Measurements from ENCODE around the gene CDC42SE2. TPM values are rescaled to one million over a fixed set of nuclear protein-coding genes. Genes with fewer than 3 reads are reported as not detected.
"Not testable (repeated sequence)": the region's sequence is repeated elsewhere in the genome, so short reads cannot be mapped to it uniquely, and the experiment has no call there.

The CDC42SE2 gene
- total RNA-seq, 1 donor from 2014 or later: 27.8 TPM

DNA sequence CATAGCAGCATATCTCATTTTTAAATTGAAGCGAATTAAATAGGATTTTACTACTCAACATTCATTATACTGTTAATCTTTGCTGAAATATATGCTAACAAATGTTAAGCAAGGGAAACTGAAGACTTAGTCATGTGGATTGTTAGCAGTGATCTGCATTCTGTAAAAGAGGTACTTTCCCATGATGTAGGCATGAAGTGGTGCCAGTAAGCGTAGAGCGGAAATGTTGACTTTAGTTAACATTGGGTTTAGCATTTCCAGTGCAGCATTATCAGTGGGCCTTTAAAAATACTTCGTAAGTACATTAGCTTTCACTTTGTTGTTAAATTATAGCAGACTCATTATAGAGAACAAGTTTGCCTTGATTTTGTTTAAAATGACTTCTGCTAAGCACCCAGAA, 130.3 kb downstream of the CDC42SE2 start:
- Mint-ChIP-seq H3K27me3 (no peaks in the 10 kb centered on the region), H3K36me3 (peaks cover 48% of the 10 kb centered on the region), H3K9me3 (no peaks in the 10 kb centered on the region), H3K4me3 (no peak overlapping the region), H3K4me1 (ENCODE audit: unreplicated experiment) (peaks cover 7% of the 10 kb centered on the region), H3K27ac (peak overlapping the region; percentile 36)
- TF ChIP-seq, protein P1, sequence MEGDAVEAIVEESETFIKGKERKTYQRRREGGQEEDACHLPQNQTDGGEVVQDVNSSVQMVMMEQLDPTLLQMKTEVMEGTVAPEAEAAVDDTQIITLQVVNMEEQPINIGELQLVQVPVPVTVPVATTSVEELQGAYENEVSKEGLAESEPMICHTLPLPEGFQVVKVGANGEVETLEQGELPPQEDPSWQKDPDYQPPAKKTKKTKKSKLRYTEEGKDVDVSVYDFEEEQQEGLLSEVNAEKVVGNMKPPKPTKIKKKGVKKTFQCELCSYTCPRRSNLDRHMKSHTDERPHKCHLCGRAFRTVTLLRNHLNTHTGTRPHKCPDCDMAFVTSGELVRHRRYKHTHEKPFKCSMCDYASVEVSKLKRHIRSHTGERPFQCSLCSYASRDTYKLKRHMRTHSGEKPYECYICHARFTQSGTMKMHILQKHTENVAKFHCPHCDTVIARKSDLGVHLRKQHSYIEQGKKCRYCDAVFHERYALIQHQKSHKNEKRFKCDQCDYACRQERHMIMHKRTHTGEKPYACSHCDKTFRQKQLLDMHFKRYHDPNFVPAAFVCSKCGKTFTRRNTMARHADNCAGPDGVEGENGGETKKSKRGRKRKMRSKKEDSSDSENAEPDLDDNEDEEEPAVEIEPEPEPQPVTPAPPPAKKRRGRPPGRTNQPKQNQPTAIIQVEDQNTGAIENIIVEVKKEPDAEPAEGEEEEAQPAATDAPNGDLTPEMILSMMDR (conservative IDR thresholded peaks at IDR 0.05): no peak
- DNase-seq (ENCODE audit: extremely low spot score, unreplicated experiment): no peak

DNA sequence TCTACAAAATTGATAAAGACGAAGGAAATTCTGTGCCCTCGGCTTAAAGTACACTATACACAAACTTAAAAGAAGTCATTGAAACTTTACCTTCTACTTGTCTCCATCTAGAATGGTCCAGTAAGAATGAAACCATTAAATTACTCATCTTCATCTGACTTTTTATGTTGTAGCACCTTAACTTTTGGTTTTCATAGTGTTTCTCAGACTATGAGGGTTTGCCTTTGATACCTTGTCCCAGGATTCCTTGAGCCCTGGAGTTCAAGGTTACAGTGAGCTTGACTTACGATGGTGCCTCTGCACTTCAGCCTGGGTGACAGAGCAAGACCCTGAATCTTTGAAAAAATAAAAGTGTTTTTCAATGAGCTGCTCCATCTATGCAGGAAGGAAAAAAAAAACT, 132.2 kb downstream of the CDC42SE2 start:
- peaks cover 7% of the 10 kb centered on the region for H3K4me1 Mint-ChIP-seq (ENCODE audit: unreplicated experiment)
- H3K27me3 Mint-ChIP-seq: no peaks in the 10 kb centered on the region
- no peak overlapping the region for H3K4me3 Mint-ChIP-seq
- DNase-seq (ENCODE audit: extremely low spot score, unreplicated experiment): no peak
- no peak overlapping the region for H3K27ac Mint-ChIP-seq
- TF ChIP-seq, protein P1 (conservative IDR thresholded peaks at IDR 0.05): no peak
- peaks cover 52% of the 10 kb centered on the region for H3K36me3 Mint-ChIP-seq
- H3K9me3 Mint-ChIP-seq: peaks cover 4% of the 10 kb centered on the region

DNA sequence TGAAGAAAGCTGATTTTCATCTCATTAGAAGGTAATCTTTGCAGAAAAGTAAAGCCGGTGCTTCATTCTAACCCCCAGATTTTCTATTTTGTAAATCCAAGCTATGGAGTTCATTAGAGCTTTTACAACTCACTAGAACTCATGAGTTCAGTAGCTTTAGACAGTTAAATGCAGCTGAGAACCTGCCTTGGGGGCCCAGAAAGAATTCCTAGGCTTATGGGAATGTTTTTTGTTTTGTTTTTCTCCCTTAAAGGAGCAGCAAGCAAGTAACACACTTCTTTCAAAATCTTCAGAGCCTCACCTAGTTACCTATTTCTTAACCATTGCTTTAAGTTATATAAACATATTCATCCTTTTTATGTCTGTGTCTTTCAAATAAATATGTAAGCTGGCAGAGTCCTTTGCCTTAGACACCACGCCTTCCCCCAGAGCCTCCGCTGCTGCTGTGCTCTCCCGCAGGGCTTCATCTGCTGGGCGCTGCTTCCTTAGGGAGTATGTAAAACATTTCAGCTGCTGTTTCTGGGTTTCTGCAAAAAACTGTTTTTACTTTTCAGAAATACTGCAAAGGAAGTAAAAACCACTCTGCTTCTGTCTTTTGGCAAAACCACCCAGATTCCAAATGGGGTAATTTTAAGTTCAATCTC, 132.9 kb downstream of the CDC42SE2 start:
- Mint-ChIP-seq H3K9me3 (peaks cover 5% of the 10 kb centered on the region), H3K36me3 (peaks cover 52% of the 10 kb centered on the region), H3K4me3 (no peak overlapping the region), H3K4me1 (ENCODE audit: unreplicated experiment) (peaks cover 7% of the 10 kb centered on the region), H3K27me3 (no peaks in the 10 kb centered on the region), H3K27ac (no peak overlapping the region)
- TF ChIP-seq, protein P1 (conservative IDR thresholded peaks at IDR 0.05): no peak
- DNase-seq (ENCODE audit: extremely low spot score, unreplicated experiment): no peak

DNA sequence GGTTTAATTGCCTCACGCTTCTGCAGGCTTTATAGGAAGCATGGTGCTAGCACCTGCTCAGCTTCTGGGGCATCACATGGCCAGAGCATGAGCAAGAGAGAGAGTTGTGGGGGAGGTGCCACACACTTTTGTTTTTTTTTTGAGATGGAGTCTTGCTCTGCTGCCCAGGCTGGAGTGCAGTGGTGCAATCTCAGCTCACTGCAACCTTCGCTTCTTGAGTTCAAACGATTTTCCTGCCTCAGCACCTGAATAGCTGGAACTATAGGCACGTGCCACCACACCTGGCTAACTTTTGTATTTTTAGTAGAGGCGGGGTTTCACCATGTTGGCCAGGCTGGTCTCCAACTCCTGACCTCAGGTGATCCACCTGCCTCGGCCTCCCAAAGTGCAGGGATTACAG, 135.2 kb downstream of the CDC42SE2 start:
- not testable (repeated sequence) for H3K27ac Mint-ChIP-seq; DNase-seq (ENCODE audit: extremely low spot score, unreplicated experiment); H3K9me3 Mint-ChIP-seq; H3K4me3 Mint-ChIP-seq; H3K4me1 Mint-ChIP-seq (ENCODE audit: unreplicated experiment); H3K27me3 Mint-ChIP-seq
- H3K36me3 Mint-ChIP-seq: peaks cover 61% of the 10 kb centered on the region

DNA sequence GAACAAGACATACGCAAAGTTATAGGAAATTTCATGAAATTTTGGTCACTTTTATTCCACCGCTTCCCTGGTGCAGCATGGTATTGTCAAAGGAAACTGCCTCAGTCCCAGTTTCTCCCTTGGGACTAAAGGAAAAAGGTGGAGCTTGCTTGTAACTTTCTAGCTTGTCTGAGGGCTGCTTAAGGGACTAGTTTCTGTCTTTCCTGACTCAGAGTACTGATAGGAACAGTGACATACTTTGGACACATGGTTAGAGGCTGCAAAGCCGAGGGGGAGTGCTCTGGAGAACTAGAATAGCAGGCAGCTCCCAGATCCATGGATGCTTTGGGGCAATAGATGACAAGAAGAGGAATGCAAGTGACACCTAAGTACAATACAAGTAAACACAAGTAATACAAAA, 136.7 kb downstream of the CDC42SE2 start:
- no peaks in the 10 kb centered on the region for H3K4me1 Mint-ChIP-seq (ENCODE audit: unreplicated experiment)
- TF ChIP-seq, protein P1 (conservative IDR thresholded peaks at IDR 0.05): no peak
- H3K36me3 Mint-ChIP-seq: peaks cover 57% of the 10 kb centered on the region
- H3K27me3 Mint-ChIP-seq: no peaks in the 10 kb centered on the region
- H3K4me3 Mint-ChIP-seq: no peak overlapping the region
- DNase-seq (ENCODE audit: extremely low spot score, unreplicated experiment): no peak
- peaks cover 10% of the 10 kb centered on the region for H3K9me3 Mint-ChIP-seq
- peak overlapping the region; percentile 11 for H3K27ac Mint-ChIP-seq

DNA sequence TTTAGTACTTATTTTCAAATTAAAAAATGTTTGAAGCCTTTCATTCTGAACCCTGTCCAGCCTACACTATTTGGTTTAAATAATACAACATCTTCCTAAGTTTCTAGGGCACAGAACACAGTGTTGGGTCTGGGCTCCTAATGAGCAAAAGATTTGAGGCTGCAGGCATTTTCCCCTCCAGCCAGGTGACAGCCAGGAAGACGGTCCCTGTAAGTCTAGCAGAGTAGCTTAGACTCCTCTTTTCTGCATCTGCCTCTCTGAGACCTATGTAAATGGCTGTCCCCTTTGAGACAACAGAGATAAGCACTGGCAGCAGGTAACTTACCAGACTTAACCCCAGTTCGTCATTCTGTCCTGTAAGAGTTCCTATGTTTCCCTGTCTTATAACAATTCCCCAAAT, 141.8 kb downstream of the CDC42SE2 start:
- DNase-seq (ENCODE audit: extremely low spot score, unreplicated experiment): no peak
- TF ChIP-seq, protein P1 (conservative IDR thresholded peaks at IDR 0.05): no peak
- H3K27ac Mint-ChIP-seq: peak overlapping the region; percentile 15
- no peak overlapping the region for H3K4me3 Mint-ChIP-seq
- H3K27me3 Mint-ChIP-seq: no peaks in the 10 kb centered on the region
- H3K4me1 Mint-ChIP-seq (ENCODE audit: unreplicated experiment): no peaks in the 10 kb centered on the region
- peaks cover 8% of the 10 kb centered on the region for H3K9me3 Mint-ChIP-seq
- peaks cover 55% of the 10 kb centered on the region for H3K36me3 Mint-ChIP-seq

Data from type B pancreatic cell (in vitro differentiated cells).